SJSA1 (cell line): ENCODE data around the gene ARPC4. TPM values are rescaled to one million over a fixed set of nuclear protein-coding genes. Genes with fewer than 3 reads are reported as not detected.
A peak's percentile ranks its signal among the peaks of the same experiment; 100 is the strongest.

Source experiments
- DNase-seq, 2 experiments: peaks; one replicate each; pipeline ENCODE4 v3.0.0-alpha.2; 2015 to 2020; ENCODE audit warnings: low spot score in 2 of 2, low read depth in 1 of 2
- H3K27ac ChIP-seq: fragments of 250-450 bp; sonication (Bioruptor Pico); 2 replicates; pipeline ENCODE4 v1.5.1; 2020; ENCODE audit warnings: mild to moderate bottlenecking, moderate library complexity
- H3K27me3 ChIP-seq: fragments of 250-450 bp; sonication (Bioruptor Pico); replicated peaks from 2 replicates; pipeline ENCODE4 v1.5.1; 2020; ENCODE audit warnings: mild to moderate bottlenecking, moderate library complexity
- H3K36me3 ChIP-seq: fragments of 250-450 bp; sonication (Bioruptor Pico); 2 replicates; pipeline ENCODE4 v1.5.1; 2020; ENCODE audit warnings: mild to moderate bottlenecking
- H3K4me1 ChIP-seq: fragments of 250-450 bp; sonication (Bioruptor Pico); replicated peaks from 2 replicates; pipeline ENCODE4 v1.6.1; 2021; ENCODE audit warnings: mild to moderate bottlenecking
- H3K4me3 ChIP-seq: fragments of 250-450 bp; sonication (Bioruptor Pico); 2 replicates; pipeline ENCODE4 v1.5.1; 2020; ENCODE audit warnings: mild to moderate bottlenecking
- H3K9me3 ChIP-seq: fragments of 250-450 bp; sonication (Bioruptor Pico); replicated peaks from 2 replicates; pipeline ENCODE4 v1.5.1; 2020; ENCODE audit warnings: mild to moderate bottlenecking
- total RNA-seq: library from RNA; depleted of rRNA; stranded (reverse); fragments of >200 nt; shearing (Covaris generic); gene quantifications from 2 replicates; pipeline ENCODE4 v1.2.3, GENCODE V29; 2014; rRNA removed

The ARPC4 gene
- 185 and 270 TPM in 2 replicates for total RNA-seq

- Histone ChIP-seq H3K27ac (peak within 1 kb of the TSS; percentile 98), H3K27me3 (no peaks in the 10 kb centered on the region), H3K36me3 (peaks cover 72% of the 10 kb centered on the region), H3K9me3 (no peaks in the 10 kb centered on the region), H3K4me3 (peak within 1 kb of the TSS; percentile 69), H3K4me1 (peaks cover 12% of the 10 kb centered on the region)
- DNase-seq: peak; percentile 92 to 99
Measured at GRCh38 chr3:9792405-9793160, at the start of gene ARPC4, which contains the start of gene TADA3. TSS of gene ARPC4 (plus strand) at chr3:9793082. CDS start at chr3:9793122, 40 bp downstream. TSS of gene TADA3 (minus strand) at chr3:9792473. CDS start at chr3:9791466, 1,007 bp downstream.

DNA sequence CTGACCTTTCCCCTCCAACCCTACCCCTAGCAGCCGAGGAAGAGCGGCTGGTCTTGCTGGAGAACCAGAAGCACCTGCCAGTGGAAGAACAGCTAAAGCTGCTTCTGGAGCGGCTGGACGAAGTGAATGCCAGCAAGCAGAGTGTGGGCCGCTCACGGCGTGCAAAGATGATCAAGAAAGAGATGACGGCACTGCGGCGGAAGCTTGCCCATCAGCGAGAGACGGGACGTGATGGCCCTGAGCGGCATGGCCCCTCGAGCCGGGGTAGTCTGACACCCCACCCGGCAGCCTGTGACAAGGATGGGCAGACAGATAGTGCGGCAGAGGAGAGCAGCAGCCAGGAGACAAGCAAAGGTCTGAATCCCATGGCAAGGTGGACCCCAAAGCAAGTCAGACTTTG lies 49.3 kb upstream of the ARPC4 start:
- no peak for DNase-seq
- Histone ChIP-seq H3K4me3 (no peak overlapping the region), H3K4me1 (no peaks in the 10 kb centered on the region; the same call in none of the 2 replicates), H3K36me3 (peaks cover 99% of the 10 kb centered on the region), H3K9me3 (no peaks in the 10 kb centered on the region), H3K27me3 (no peaks in the 10 kb centered on the region), H3K27ac (no peak overlapping the region)

GRCh38 chr3:9744162-9744561 lies 48.7 kb upstream of the ARPC4 start:
- Histone ChIP-seq H3K4me1 (peaks cover 6% of the 10 kb centered on the region), H3K36me3 (peaks cover 99% of the 10 kb centered on the region), H3K4me3 (no peak overlapping the region), H3K27ac (no peak overlapping the region), H3K27me3 (no peaks in the 10 kb centered on the region), H3K9me3 (no peaks in the 10 kb centered on the region)
- DNase-seq: no peak

- Histone ChIP-seq H3K9me3 (no peaks in the 10 kb centered on the region), H3K27ac (no peak overlapping the region), H3K4me3 (no peak overlapping the region), H3K4me1 (peaks cover 12% of the 10 kb centered on the region), H3K36me3 (peaks cover 88% of the 10 kb centered on the region), H3K27me3 (no peaks in the 10 kb centered on the region)
- DNase-seq: no peak
Measured at GRCh38 chr3:9745521-9745920, 47.4 kb upstream of the ARPC4 start.

DNA sequence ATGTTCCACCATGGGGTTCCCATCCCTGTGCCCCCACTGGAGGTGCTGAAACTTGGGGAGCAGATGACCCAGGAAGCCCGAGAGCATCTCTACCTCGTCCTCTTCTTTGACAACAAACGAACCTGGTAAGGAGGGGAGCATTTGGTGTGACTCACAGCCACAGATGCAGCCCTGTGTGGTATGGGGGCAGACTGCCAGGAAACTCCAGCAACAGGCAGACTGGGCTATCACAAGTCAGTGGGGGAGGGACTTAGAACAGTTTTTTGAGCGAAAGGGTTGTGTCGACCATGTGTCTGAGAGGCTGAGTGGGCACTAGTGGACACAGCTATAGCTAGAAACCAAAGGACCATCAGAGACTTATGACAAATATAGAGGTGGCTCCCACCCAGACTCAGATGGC lies 46.6 kb upstream of the ARPC4 start:
- no peak for DNase-seq
- H3K27ac ChIP-seq: no peak overlapping the region
- peaks cover 86% of the 10 kb centered on the region for H3K36me3 ChIP-seq
- no peaks in the 10 kb centered on the region for H3K9me3 ChIP-seq
- no peak overlapping the region for H3K4me3 ChIP-seq
- no peaks in the 10 kb centered on the region for H3K27me3 ChIP-seq
- peaks cover 17% of the 10 kb centered on the region for H3K4me1 ChIP-seq

DNA sequence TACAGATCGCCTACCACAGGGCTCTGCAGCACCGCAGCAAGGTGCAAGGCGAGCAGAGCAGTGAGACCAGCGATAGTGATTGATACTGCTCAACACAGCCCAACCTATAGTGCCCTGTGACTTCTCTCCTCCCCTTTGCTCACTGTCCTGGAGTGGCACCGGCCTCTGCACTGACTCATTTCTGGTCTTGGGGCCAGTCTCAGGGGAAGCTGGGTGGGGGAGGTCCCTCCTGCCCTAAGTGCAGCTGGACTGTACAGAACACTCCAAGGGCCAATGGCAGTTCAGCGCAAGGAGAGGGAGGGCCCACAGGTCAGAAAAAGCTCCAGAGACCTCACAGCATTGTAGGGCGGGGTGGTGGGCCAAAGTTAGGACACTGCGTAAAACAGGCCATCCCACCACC lies 45.6 kb upstream of the ARPC4 start:
- no peak overlapping the region for H3K27ac ChIP-seq
- no peaks in the 10 kb centered on the region for H3K9me3 ChIP-seq
- H3K4me3 ChIP-seq: no peak overlapping the region
- H3K27me3 ChIP-seq: no peaks in the 10 kb centered on the region
- H3K4me1 ChIP-seq: peaks cover 17% of the 10 kb centered on the region
- peaks cover 84% of the 10 kb centered on the region for H3K36me3 ChIP-seq
- no peak for DNase-seq

DNA sequence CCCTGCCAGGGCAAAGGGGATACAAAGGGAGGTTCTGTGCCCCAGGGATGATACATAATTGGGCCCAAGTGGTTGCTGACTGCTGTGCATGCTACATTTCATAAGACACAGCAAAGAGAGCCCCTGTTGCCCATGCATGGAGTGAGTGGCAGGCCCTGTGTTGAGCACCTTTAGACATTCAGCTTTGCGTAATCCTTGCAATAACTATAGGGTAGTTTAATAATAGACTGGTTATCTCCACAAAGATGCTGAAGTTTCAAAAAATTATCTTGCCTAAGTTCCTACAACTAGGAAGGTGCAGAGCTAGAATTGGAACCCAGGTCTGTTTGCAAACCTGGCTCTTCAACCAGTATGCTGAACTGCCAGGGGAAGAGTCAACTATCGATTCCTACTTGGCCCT lies 44.9 kb upstream of the ARPC4 start:
- H3K4me1 ChIP-seq: peaks cover 17% of the 10 kb centered on the region
- H3K4me3 ChIP-seq: no peak overlapping the region
- H3K27ac ChIP-seq: no peak overlapping the region
- H3K36me3 ChIP-seq: peaks cover 82% of the 10 kb centered on the region
- no peaks in the 10 kb centered on the region for H3K9me3 ChIP-seq
- H3K27me3 ChIP-seq: no peaks in the 10 kb centered on the region
- no peak for DNase-seq

GRCh38 chr3:9749296-9749644 lies 43.6 kb upstream of the ARPC4 start:
- H3K4me1 ChIP-seq: peaks cover 17% of the 10 kb centered on the region
- H3K4me3 ChIP-seq: peak overlapping the region; percentile 46
- DNase-seq: peak in 1 of 2 experiments; percentile 54
- H3K27me3 ChIP-seq: no peaks in the 10 kb centered on the region
- peaks cover 69% of the 10 kb centered on the region for H3K36me3 ChIP-seq
- peak overlapping the region; percentile 32 for H3K27ac ChIP-seq
- no peaks in the 10 kb centered on the region for H3K9me3 ChIP-seq

DNA sequence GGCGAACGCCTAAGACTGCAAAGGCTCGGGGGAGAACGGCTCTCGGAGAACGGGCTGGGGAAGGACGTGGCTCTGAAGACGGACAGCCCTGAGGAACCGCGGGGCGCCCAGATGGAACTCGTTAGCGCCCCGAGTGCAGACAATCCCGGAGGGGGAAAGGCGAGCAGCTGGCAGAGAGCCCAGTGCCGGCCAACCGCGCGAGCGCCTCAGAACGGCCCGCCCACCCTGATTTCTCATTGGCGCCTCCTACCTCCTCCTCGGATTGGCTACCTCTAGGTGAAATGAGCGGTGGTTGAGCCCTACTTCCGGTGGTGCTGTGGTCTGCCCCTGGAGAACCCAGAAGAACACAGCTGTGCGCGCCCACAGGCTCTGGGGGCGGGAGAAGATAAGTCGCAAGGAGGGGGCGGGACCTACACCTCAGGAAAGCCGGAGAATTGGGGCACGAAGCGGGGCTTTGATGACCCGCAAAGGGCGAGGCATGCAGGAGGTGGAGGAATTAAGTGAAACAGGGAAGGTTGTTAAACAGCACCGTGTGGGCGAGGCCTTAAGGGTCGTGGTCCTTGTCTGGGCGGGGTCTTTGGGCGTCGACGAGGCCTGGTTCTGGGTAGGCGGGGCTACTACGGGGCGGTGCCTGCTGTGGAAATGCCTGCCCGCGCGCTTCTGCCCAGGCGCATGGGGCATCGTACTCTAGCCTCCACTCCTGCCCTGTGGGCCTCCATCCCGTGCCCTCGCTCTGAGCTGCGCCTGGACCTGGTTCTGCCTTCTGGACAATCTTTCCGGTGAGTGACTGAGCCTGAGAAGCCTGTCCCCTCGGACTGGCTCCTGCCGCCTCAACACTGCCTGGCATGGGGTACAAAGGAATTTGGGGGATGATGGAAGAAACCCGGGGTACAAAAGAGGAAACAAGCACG lies 43.0 kb upstream of the ARPC4 start, which contains the start of gene OGG1:
TSS of gene OGG1 (plus strand) at position 308 of the 911 bp plus-strand sequence. CDS start at position 643, 335 bp downstream.
- H3K36me3 ChIP-seq: peaks cover 63% of the 10 kb centered on the region
- peak within 1 kb of the TSS; percentile 46 for H3K4me3 ChIP-seq
- no peaks in the 10 kb centered on the region for H3K9me3 ChIP-seq
- H3K4me1 ChIP-seq: peaks cover 17% of the 10 kb centered on the region
- peak within 1 kb of the TSS; percentile 33 for H3K27ac ChIP-seq
- no peaks in the 10 kb centered on the region for H3K27me3 ChIP-seq
- DNase-seq: peak; percentile 95 to 98

- peaks cover 17% of the 10 kb centered on the region for H3K4me1 ChIP-seq
- peak in 1 of 2 experiments; percentile 10 for DNase-seq
Measured at GRCh38 chr3:9750556-9751411, 42.1 kb upstream of the ARPC4 start.

DNA sequence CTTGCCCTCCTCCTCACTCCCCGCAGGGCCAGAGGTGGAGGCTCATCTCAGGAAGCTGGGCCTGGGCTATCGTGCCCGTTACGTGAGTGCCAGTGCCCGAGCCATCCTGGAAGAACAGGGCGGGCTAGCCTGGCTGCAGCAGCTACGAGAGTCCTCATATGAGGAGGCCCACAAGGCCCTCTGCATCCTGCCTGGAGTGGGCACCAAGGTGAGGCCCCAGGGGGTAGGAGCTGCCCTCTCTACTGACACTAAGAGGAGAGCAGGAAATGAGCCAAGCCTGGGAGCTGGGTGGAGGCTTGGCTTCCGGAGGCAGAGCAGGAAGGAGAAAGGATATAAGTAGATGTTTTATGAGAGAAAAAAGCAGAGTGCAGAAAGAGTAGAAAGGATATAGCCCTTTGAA lies 38.2 kb upstream of the ARPC4 start:
- no peak for DNase-seq
- Histone ChIP-seq H3K36me3 (peaks cover 45% of the 10 kb centered on the region), H3K27ac (no peak overlapping the region), H3K4me1 (peaks cover 8% of the 10 kb centered on the region), H3K4me3 (no peak overlapping the region), H3K27me3 (no peaks in the 10 kb centered on the region), H3K9me3 (no peaks in the 10 kb centered on the region)

More at GRCh38 chr3:9750556-9751411, 42.1 kb upstream of the ARPC4 start:
- no peak overlapping the region; the same call in 1 of the 2 replicates for H3K27ac ChIP-seq
- H3K9me3 ChIP-seq: no peaks in the 10 kb centered on the region
- peaks cover 55% of the 10 kb centered on the region for H3K36me3 ChIP-seq
- no peaks in the 10 kb centered on the region for H3K27me3 ChIP-seq
- H3K4me3 ChIP-seq: peak overlapping the region; percentile 46

- Histone ChIP-seq H3K27ac (no peak overlapping the region), H3K36me3 (peaks cover 32% of the 10 kb centered on the region), H3K9me3 (no peaks in the 10 kb centered on the region), H3K4me3 (no peak overlapping the region), H3K4me1 (no peaks in the 10 kb centered on the region), H3K27me3 (no peaks in the 10 kb centered on the region)
- no peak for DNase-seq
Measured at GRCh38 chr3:9757427-9757826, 35.5 kb upstream of the ARPC4 start.
